ENCODE results near the gene SRD5A1. TPM values are rescaled to one million over a fixed set of nuclear protein-coding genes. Genes with fewer than 3 reads are reported as not detected.

Gene SRD5A1
- total and polyA plus RNA-seq, 2 of the 8 experiments (the other 6 are each of a cell fraction or from before 2014, with no cell fraction given): 34.7 to 42.4 TPM

GRCh38 chr5:6634306-6634705 is 1.1 kb downstream of the SRD5A1 start (continued):
- no peak for TF ChIP-seq SP1 (IDR thresholded peaks at IDR 0.05; ENCODE audit: low read depth, low read length)

All from H1 (cell line).